Measurements from ENCODE around the gene SLC25A36. TPM values are rescaled to one million over a fixed set of nuclear protein-coding genes. Genes with fewer than 3 reads are reported as not detected.
"Not testable (repeated sequence)": the region's sequence is repeated elsewhere in the genome, so short reads cannot be mapped to it uniquely, and the experiment has no call there.

Gene SLC25A36
- total RNA-seq, 4 donors from 2014 or later = 73.2 to 273 (median 83.7) TPM

DNA sequence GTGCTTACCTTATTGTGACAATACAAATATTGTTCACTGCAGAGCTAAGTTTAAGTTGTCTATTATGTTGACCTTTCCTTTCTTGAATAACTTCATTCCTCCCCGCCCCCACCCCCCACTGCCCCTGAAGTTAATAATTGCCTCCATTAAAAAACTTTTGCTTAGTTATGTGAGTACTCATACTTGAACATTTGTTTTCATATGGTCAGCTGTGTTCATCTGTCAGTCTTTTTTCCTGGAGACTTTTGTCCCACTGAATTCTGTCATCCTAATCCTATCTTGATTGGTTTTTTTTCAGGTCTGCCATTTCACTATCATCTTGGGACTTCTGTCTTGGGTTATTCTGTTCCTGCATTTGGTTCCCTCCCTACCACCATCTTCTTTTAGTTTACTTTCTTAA lies 8.5 kb downstream of the SLC25A36 start:
- Histone ChIP-seq H3K4me3 (no peak overlapping the region), H3K4me1 (peaks cover 0 to 4% of the 10 kb centered on the region in 2 donors), H3K9me3 (no peaks in the 10 kb centered on the region), H3K36me3 (no peaks in the 10 kb centered on the region), H3K27ac (no peak overlapping the region), H3K27me3 (no peaks in the 10 kb centered on the region)
- DNase-seq = no peak
- TF ChIP-seq, protein P1, sequence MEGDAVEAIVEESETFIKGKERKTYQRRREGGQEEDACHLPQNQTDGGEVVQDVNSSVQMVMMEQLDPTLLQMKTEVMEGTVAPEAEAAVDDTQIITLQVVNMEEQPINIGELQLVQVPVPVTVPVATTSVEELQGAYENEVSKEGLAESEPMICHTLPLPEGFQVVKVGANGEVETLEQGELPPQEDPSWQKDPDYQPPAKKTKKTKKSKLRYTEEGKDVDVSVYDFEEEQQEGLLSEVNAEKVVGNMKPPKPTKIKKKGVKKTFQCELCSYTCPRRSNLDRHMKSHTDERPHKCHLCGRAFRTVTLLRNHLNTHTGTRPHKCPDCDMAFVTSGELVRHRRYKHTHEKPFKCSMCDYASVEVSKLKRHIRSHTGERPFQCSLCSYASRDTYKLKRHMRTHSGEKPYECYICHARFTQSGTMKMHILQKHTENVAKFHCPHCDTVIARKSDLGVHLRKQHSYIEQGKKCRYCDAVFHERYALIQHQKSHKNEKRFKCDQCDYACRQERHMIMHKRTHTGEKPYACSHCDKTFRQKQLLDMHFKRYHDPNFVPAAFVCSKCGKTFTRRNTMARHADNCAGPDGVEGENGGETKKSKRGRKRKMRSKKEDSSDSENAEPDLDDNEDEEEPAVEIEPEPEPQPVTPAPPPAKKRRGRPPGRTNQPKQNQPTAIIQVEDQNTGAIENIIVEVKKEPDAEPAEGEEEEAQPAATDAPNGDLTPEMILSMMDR (IDR thresholded peaks at IDR 0.05) = no peak
- no peak for TF ChIP-seq POLR2A (IDR thresholded peaks at IDR 0.05)
- intact Hi-C loops (cut with DNase I; ENCODE audit: low total_unique reads) = no loop called here

DNA sequence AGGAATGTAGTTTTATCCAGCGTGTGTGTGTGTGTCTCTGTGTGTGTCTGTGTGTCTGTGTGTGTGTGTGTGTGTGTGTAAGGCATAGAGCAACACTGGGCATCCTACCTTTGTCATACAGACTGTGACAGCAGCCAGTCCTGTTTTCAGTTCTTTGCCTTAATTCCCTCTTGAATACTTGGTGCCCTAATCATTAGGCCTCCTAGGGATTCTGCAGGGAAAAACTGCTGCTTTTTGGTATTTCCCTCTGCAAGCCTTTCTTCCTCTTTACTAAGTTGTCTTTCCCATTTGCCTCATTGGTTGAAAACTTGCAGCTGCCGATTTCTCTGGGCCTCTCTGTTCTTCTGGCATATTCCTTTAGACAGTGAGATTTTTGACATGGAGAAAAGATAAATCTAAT lies 9.2 kb downstream of the SLC25A36 start:
- Histone ChIP-seq H3K9me3 (no peaks in the 10 kb centered on the region), H3K27ac (no peak overlapping the region), H3K4me1 (no peaks in the 10 kb centered on the region), H3K4me3 (no peak overlapping the region), H3K27me3 (no peaks in the 10 kb centered on the region), H3K36me3 (no peaks in the 10 kb centered on the region)
- DNase-seq = no peak
- intact Hi-C loops (cut with DNase I; ENCODE audit: low total_unique reads) = no loop called here
- TF ChIP-seq, protein P1 (IDR thresholded peaks at IDR 0.05) = no peak
- TF ChIP-seq POLR2A (IDR thresholded peaks at IDR 0.05) = no peak

DNA sequence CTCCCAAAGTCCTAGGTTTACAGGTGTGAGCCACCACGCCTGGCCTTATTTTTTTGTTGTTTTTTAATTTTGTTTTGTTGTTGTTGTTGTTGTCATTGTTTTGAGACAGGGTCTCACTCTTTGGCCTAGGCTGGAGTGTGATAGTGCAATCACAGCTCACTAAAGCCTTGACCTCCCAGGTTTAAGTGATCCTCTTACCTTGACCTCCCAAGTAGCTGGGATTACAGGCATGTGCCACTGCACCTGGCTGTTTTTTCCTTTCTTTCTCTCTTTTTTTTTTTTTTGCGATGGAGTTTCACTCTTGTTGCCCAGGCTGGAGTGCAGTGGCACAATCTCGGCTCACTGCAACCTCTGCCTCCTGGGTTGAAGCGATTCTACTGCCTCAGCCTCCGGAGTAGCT lies 10.1 kb downstream of the SLC25A36 start:
- intact Hi-C loops (cut with DNase I; ENCODE audit: low total_unique reads); H3K4me1 ChIP-seq: not testable (repeated sequence)

DNA sequence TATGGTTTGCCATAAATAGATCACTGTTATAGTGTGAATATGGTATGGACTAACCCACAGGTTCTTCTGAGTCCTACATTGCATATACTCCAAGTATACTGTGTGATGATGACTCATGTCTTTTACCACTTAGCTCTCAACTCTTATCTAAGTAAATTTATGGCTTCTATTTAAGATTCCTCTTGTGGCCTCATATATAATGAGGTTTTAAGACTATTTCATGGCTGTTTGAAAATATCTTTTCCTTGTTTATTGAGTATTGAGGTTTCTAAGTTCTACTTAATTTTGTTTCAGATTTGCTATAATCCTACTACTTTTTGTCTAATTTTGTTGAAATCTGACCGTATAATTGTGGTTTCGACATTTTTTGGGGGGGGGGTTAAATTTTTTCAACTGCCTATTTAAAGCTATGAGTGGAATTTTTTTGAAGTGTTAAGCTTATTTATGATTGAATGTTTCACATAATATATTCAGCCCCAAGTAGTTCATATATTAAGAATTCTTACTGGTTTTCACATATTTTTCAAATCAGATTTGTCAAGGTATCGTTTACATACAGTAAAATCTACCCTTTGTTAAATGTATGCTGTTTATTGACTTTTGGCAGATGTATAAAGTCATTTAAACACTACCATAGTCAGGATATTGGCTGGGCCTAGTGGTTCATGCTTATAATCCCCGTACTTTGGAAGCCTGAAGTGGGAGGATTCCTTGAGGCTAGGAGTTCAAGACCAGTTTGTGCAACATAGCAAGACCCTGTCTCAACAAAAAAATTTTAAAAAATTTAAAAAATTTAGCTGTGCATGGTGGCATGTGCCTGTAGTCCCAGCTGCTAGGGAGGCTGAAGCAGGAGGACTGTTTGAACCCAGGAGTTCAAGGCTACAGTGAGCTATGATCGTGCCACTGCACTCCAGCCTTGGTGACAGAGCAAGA lies 11.7 kb downstream of the SLC25A36 start:
- no peaks in the 10 kb centered on the region for H3K4me1 ChIP-seq
- no peaks in the 10 kb centered on the region for H3K9me3 ChIP-seq
- H3K27me3 ChIP-seq = no peaks in the 10 kb centered on the region
- no peak for DNase-seq
- intact Hi-C loops (cut with DNase I; ENCODE audit: low total_unique reads) = no loop called here
- no peak for TF ChIP-seq POLR2A (IDR thresholded peaks at IDR 0.05)
- TF ChIP-seq, protein P1 (IDR thresholded peaks at IDR 0.05) = no peak
- H3K36me3 ChIP-seq = no peaks in the 10 kb centered on the region
- H3K4me3 ChIP-seq = no peak overlapping the region
- H3K27ac ChIP-seq = no peak overlapping the region

More for the DNA sequence above, 10.1 kb downstream of the SLC25A36 start:
- H3K27ac ChIP-seq, H3K4me3 ChIP-seq, DNase-seq, H3K27me3 ChIP-seq, H3K36me3 ChIP-seq, H3K9me3 ChIP-seq: not testable (repeated sequence)

DNA sequence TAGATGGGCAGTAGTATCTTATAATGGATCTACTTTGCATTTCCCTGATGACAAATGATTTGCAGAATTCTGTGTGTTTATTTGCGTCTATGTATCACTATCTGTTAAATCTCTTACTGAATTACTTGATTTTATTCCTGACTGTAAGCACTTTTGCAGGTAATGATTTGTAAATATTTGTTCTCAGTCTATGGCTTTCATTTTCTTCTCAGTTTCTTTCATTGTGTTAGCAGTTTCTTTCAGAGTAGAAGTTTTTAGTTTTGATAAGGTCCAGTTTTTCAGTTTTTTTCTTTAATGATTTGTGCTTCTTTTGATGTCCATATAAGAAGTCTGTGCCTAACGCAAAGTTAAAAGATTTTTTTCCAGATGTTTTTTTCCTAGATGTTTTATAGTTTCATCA lies 12.9 kb downstream of the SLC25A36 start:
- H3K9me3 ChIP-seq = no peaks in the 10 kb centered on the region
- H3K4me1 ChIP-seq = no peaks in the 10 kb centered on the region
- H3K27ac ChIP-seq = no peak overlapping the region
- H3K4me3 ChIP-seq = no peak overlapping the region
- no peaks in the 10 kb centered on the region for H3K36me3 ChIP-seq
- no peak for TF ChIP-seq POLR2A (IDR thresholded peaks at IDR 0.05)
- TF ChIP-seq, protein P1 (IDR thresholded peaks at IDR 0.05) = no peak
- H3K27me3 ChIP-seq = no peaks in the 10 kb centered on the region
- DNase-seq = no peak
- intact Hi-C loops (cut with DNase I; ENCODE audit: low total_unique reads) = no loop called here

All from uterus (tissue), 4 donors.